WTC11 (cell line): ENCODE results near the gene MTERF4. TPM values are rescaled to one million over a fixed set of nuclear protein-coding genes. Genes with fewer than 3 reads are reported as not detected.
A peak's percentile ranks its signal among the peaks of the same experiment; 100 is the strongest.

Experiments
- ATAC-seq: fragments of 200-7000 bp; cut with Tn5 transposase; 2 replicates; pipeline ENCODE4 v1.10.0; 2021; ENCODE audit warnings: mild to moderate bottlenecking, moderate library complexity
- CTCF ChIA-PET: fragments of 300-600 bp; sonication (Branson Sonifier 250); formaldehyde crosslinking; loops from one replicate; lab custom pipeline; 2021; ENCODE audit warnings: antibody characterized with exemption; lab: Charles Lee
- POLR2A ChIA-PET: fragments of 350-600 bp; sonication (Branson Sonifier 250); formaldehyde crosslinking; loops from one replicate; lab custom pipeline; 2021; ENCODE audit warnings: antibody characterized with exemption; lab: Charles Lee
- DNase-seq: peaks from one replicate; pipeline ENCODE4 v3.0.0; 2021; ENCODE audit warnings: low spot score
- H3K27ac Mint-ChIP-seq: 2 replicates; pipeline ENCODE4 v1.8.0; 2021; ENCODE audit warnings: mixed read lengths
- H3K27me3 Mint-ChIP-seq: 2 replicates; pipeline ENCODE4 v1.8.0; 2021; ENCODE audit warnings: low read depth, mild to moderate bottlenecking, moderate library complexity, mixed read lengths
- H3K36me3 Mint-ChIP-seq: 2 replicates; pipeline ENCODE4 v1.8.0; 2021; ENCODE audit warnings: mixed read lengths
- H3K4me1 Mint-ChIP-seq: 2 replicates; pipeline ENCODE4 v1.8.0; 2022; ENCODE audit warnings: mixed read lengths
- H3K4me3 Mint-ChIP-seq: 2 replicates; pipeline ENCODE4 v1.8.0; 2021; ENCODE audit warnings: mild to moderate bottlenecking, moderate library complexity, mixed read lengths
- H3K9me3 Mint-ChIP-seq: 2 replicates; pipeline ENCODE4 v1.8.0; 2021; ENCODE audit warnings: mixed read lengths
- ETV6 ChIP-seq: sonication (generic); formaldehyde crosslinking; IDR thresholded peaks from 2 replicates; pipeline ENCODE4 v1.8.1; 2022; ENCODE audit warnings: mild to moderate bottlenecking, missing genetic modification reagents
- FOXP4 ChIP-seq: sonication (generic); formaldehyde crosslinking; IDR thresholded peaks from 2 replicates; pipeline ENCODE4 v1.8.0; 2022; ENCODE audit warnings: mild to moderate bottlenecking, missing genetic modification reagents
- MAX ChIP-seq: sonication (generic); formaldehyde crosslinking; IDR thresholded peaks from 2 replicates; pipeline ENCODE4 v1.8.0; 2022; ENCODE audit warnings: mild to moderate bottlenecking, missing genetic modification reagents
- NFE2L1 ChIP-seq: sonication (generic); formaldehyde crosslinking; IDR thresholded peaks from 2 replicates; pipeline ENCODE4 v1.8.1; 2023; ENCODE audit warnings: missing genetic modification reagents
- PRRX2 ChIP-seq: fragments of 250-450 bp; sonication (Bioruptor Pico); IDR thresholded peaks from 2 replicates; pipeline ENCODE4 v1.8.0; 2021; ENCODE audit warnings: mild to moderate bottlenecking
- SP1 ChIP-seq: sonication (generic); formaldehyde crosslinking; conservative IDR thresholded peaks from 2 replicates; pipeline ENCODE4 v1.8.1; 2022; ENCODE audit warnings: missing genetic modification reagents
- ZNF121 ChIP-seq: sonication (generic); formaldehyde crosslinking; IDR thresholded peaks from 2 replicates; pipeline ENCODE4 v1.8.0; 2023; ENCODE audit warnings: missing genetic modification reagents
- ZNF263 ChIP-seq: sonication (generic); formaldehyde crosslinking; IDR thresholded peaks from 2 replicates; pipeline ENCODE4 v1.8.1; 2022; ENCODE audit warnings: low read depth, mild to moderate bottlenecking, moderate library complexity, missing genetic modification reagents
- ZNF317 ChIP-seq: sonication (generic); formaldehyde crosslinking; IDR thresholded peaks from 2 replicates; pipeline ENCODE4 v1.8.1; 2023; ENCODE audit warnings: low read depth, mild to moderate bottlenecking, moderate library complexity, missing genetic modification reagents, borderline replicate concordance
- ZNF396 ChIP-seq: fragments of 250-450 bp; sonication (Bioruptor Pico); IDR thresholded peaks from 2 replicates; pipeline ENCODE4 v1.8.0; 2021; ENCODE audit warnings: mild to moderate bottlenecking, moderate library complexity, borderline replicate concordance
- total RNA-seq: library from RNA; stranded (reverse); gene quantifications from 3 replicates; pipeline ENCODE4 v1.2.3, GENCODE V29; 2021
- TF ChIP-seq, protein P1 (sequence below): fragments of 250-450 bp; sonication (Bioruptor Pico); IDR thresholded peaks from 2 replicates; pipeline ENCODE4 v1.8.0; 2021; ENCODE audit warnings: mild to moderate bottlenecking
- TF ChIP-seq, protein P2 (sequence below): sonication (generic); formaldehyde crosslinking; IDR thresholded peaks from 2 replicates; pipeline ENCODE4 v1.8.0; 2022; ENCODE audit warnings: missing genetic modification reagents

MTERF4 gene
- total RNA-seq, 1 experiment from 2014 or later, result 23.3 TPM

DNA sequence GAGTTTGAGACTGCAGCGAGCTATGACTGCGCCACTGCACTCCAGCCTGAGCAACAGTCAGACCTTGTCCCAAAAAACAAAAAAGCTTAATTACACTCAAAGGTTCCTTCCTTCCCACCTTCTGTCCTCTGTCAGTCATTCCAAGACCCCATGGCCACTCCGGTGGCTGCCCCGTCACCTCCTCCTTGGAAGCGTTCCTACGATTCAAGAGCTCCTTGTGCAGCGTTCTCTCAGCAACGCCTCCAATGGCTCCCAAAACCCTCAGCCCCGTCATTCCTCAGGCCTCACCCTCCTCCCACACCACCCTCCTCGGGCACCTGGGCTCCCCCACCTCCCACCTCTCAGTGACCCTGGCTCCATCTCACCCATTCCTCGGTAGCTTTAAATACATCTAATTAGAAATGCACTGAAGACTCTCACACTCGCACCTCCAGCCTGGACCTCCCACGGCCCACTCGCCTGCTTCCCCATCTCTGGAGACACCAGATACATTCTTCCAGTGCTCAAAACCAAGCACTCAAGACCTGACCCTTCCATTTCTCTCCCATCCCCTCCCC, 39.2 kb upstream of the MTERF4 start:
- H3K27me3 Mint-ChIP-seq, result no peaks in the 10 kb centered on the region
- DNase-seq (no peak), ATAC-seq (no peak)
- H3K4me1 Mint-ChIP-seq, result no peaks in the 10 kb centered on the region
- POLR2A ChIA-PET, result no interaction called here
- TF ChIP-seq, protein P1, sequence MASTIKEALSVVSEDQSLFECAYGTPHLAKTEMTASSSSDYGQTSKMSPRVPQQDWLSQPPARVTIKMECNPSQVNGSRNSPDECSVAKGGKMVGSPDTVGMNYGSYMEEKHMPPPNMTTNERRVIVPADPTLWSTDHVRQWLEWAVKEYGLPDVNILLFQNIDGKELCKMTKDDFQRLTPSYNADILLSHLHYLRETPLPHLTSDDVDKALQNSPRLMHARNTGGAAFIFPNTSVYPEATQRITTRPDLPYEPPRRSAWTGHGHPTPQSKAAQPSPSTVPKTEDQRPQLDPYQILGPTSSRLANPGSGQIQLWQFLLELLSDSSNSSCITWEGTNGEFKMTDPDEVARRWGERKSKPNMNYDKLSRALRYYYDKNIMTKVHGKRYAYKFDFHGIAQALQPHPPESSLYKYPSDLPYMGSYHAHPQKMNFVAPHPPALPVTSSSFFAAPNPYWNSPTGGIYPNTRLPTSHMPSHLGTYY (CRISPR knock-in tag), result no peak
- no peak for TF ChIP-seq ZNF317 (CRISPR knock-in tag)
- peak overlapping the region; percentile 89 for H3K27ac Mint-ChIP-seq
- peaks cover 22% of the 10 kb centered on the region for H3K36me3 Mint-ChIP-seq
- no peaks in the 10 kb centered on the region for H3K9me3 Mint-ChIP-seq
- CTCF ChIA-PET, result interaction anchor here (1.3 kb wide), 1 partner anchor 9 kb away, joined by 3 read pairs; the partner anchor contains the start of genes PASK and PPP1R7
- no peak overlapping the region for H3K4me3 Mint-ChIP-seq

- Mint-ChIP-seq H3K4me1 (no peaks in the 10 kb centered on the region), H3K27ac (peak overlapping the region; percentile 82; the same call in 1 of the 2 replicates), H3K9me3 (no peaks in the 10 kb centered on the region)
- ATAC-seq (no peak), DNase-seq (no peak)
- ChIA-PET CTCF (interaction anchor here (1.3 kb wide), 1 partner anchor 9 kb away, joined by 3 read pairs; the partner anchor contains the start of genes PASK and PPP1R7), POLR2A (no interaction called here)
- TF ChIP-seq NFE2L1, result no peak
- TF ChIP-seq, all 79 proteins: peak for 0
- no peak overlapping the region for H3K4me3 Mint-ChIP-seq
- H3K36me3 Mint-ChIP-seq, result peaks cover 25% of the 10 kb centered on the region
- no peaks in the 10 kb centered on the region for H3K27me3 Mint-ChIP-seq
These were observed 38.4 kb upstream of the MTERF4 start for GRCh38 chr2:241140445-241140840.

- ChIA-PET POLR2A (interaction anchor here (0.5 kb wide), 1 partner anchor 176 kb away, joined by 3 read pairs; the partner anchor contains the start of gene SEPTIN2), CTCF (no interaction called here)
- H3K27ac Mint-ChIP-seq, result no peak overlapping the region
- H3K27me3 Mint-ChIP-seq, result no peaks in the 10 kb centered on the region
- TF ChIP-seq ETV6 (CRISPR knock-in tag) (no peak), ZNF121 (CRISPR knock-in tag) (peak; percentile 55; the same call in 1 of the 2 replicates)
- no peak for DNase-seq
- no peaks in the 10 kb centered on the region for H3K4me1 Mint-ChIP-seq
- H3K36me3 Mint-ChIP-seq, result peaks cover 25% of the 10 kb centered on the region
- no peak for ATAC-seq
- H3K4me3 Mint-ChIP-seq, result no peak overlapping the region
- H3K9me3 Mint-ChIP-seq, result no peaks in the 10 kb centered on the region
These were observed 37.7 kb upstream of the MTERF4 start for GRCh38 chr2:241139531-241140444.

DNA sequence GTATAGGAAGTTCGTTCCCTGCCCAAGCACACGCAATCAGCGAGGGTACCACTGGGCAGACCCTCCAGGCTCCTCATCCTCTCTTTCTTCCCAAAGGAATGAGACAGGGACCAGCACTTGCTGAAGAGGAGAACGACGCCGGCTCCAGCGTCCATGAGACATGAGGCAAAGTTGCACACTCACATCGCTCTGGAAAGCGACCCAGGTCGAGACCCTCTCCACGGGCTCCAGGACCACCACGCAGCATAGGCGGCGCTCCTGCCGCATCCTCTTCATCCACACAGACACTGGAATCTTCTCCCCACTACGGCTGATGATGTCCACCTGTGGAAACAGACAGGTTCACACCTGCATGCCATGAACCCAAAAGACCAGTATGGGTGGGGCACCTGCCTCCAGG, 36.4 kb upstream of the MTERF4 start:
- Mint-ChIP-seq H3K4me1 (no peaks in the 10 kb centered on the region), H3K27ac (no peak overlapping the region), H3K9me3 (no peaks in the 10 kb centered on the region), H3K36me3 (peaks cover 30% of the 10 kb centered on the region), H3K27me3 (no peaks in the 10 kb centered on the region), H3K4me3 (no peak overlapping the region)
- POLR2A ChIA-PET, result no interaction called here
- DNase-seq, result no peak
- CTCF ChIA-PET, result no interaction called here
- ATAC-seq, result no peak
- no peak for TF ChIP-seq PRRX2 (CRISPR knock-in tag)

DNA sequence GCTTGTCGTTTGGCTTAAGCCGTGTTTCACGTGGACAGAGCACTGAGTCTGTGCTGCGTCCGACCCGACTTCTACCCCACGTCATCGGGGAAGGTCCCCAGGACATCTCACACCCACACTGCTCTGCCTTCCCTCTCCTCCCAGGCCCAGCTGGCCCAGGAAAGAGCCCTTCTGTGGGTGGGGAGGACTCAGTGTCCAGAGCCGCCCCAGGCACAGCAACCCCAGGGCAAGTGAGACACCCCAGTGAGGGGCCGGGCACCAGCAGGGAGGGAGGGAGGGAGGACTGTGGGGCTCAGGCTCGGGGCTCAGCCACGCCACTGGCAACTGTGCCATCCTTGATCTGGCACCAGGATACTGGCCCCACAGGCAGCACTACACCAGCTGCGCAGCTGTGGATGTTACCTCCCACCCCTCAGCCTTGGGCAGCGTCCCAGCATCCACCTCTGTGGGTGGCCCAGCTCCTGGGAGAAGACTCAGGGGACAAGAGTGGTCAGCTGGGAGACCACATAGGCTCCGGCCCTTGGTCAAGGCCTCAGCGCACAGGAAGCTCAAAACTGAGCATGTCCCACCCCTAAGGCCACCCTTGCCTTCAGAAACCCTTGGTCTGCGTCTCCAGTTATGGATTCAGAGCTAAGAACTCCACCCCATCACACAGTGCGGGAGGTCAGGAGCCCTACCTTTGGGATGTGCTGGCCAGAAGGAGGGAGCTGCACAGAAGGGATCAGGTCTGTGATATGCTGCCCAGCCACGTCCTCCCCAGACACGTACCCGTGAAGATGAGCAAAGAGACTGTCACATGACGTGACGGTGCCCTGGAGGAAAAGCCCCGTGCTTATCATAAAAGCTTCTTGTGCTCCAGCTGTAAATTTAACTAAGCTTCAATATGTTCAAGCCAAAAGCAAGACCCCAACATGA, 35.4 kb upstream of the MTERF4 start:
- CTCF ChIA-PET, result interaction anchor here (0.5 kb wide), 1 partner anchor 60 kb away, joined by 4 read pairs; no protein-coding TSS in a partner anchor
- Mint-ChIP-seq H3K9me3 (peaks cover 1% of the 10 kb centered on the region; the same call in 1 of the 2 replicates), H3K36me3 (peaks cover 39% of the 10 kb centered on the region), H3K4me1 (no peaks in the 10 kb centered on the region), H3K27ac (no peak overlapping the region), H3K4me3 (no peak overlapping the region), H3K27me3 (no peaks in the 10 kb centered on the region)
- ATAC-seq (no peak), DNase-seq (no peak)
- POLR2A ChIA-PET, result no interaction called here
- TF ChIP-seq ZNF263 (CRISPR knock-in tag) (no peak), NFE2L1 (no peak), MAX (CRISPR knock-in tag) (no peak), ZNF396 (no peak), SP1 (CRISPR knock-in tag) (no peak), FOXP4 (CRISPR knock-in tag) (no peak)
- TF ChIP-seq, protein P2, sequence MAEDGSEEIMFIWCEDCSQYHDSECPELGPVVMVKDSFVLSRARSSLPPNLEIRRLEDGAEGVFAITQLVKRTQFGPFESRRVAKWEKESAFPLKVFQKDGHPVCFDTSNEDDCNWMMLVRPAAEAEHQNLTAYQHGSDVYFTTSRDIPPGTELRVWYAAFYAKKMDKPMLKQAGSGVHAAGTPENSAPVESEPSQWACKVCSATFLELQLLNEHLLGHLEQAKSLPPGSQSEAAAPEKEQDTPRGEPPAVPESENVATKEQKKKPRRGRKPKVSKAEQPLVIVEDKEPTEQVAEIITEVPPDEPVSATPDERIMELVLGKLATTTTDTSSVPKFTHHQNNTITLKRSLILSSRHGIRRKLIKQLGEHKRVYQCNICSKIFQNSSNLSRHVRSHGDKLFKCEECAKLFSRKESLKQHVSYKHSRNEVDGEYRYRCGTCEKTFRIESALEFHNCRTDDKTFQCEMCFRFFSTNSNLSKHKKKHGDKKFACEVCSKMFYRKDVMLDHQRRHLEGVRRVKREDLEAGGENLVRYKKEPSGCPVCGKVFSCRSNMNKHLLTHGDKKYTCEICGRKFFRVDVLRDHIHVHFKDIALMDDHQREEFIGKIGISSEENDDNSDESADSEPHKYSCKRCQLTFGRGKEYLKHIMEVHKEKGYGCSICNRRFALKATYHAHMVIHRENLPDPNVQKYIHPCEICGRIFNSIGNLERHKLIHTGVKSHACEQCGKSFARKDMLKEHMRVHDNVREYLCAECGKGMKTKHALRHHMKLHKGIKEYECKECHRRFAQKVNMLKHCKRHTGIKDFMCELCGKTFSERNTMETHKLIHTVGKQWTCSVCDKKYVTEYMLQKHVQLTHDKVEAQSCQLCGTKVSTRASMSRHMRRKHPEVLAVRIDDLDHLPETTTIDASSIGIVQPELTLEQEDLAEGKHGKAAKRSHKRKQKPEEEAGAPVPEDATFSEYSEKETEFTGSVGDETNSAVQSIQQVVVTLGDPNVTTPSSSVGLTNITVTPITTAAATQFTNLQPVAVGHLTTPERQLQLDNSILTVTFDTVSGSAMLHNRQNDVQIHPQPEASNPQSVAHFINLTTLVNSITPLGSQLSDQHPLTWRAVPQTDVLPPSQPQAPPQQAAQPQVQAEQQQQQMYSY (CRISPR knock-in tag), result no peak
- TF ChIP-seq, protein P1 (CRISPR knock-in tag), result no peak
